Activated gamma-delta T cell treated with anti-CD3 and anti-CD28 coated beads, Interleukin-2, amount 50 U/mL, for 16 hours (primary cell): ENCODE data around the gene RPEL1.
"Not testable (repeated sequence)": the region's sequence is repeated elsewhere in the genome, so short reads cannot be mapped to it uniquely, and the experiment has no call there.

Source experiments
- DNase-seq: peaks from one replicate; pipeline ENCODE4 v3.0.0-alpha.2; 2020; ENCODE audit warnings: low read depth

RPEL1 gene

GRCh38 chr10:103245587-103245986 is at the start of gene RPEL1:
TSS of gene RPEL1 (plus strand) at chr10:103245887. CDS start at chr10:103245997, 110 bp downstream.
- DNase-seq = not testable (repeated sequence)

- DNase-seq = no peak
These were observed 49.2 kb upstream of the RPEL1 start for GRCh38 chr10:103196516-103196915.

GRCh38 chr10:103197174-103197573 is 48.5 kb upstream of the RPEL1 start:
- DNase-seq = no peak

- DNase-seq = no peak
These were observed 47.8 kb upstream of the RPEL1 start for GRCh38 chr10:103197903-103198302.

GRCh38 chr10:103198648-103199047 is 47.0 kb upstream of the RPEL1 start:
- DNase-seq = no peak

- DNase-seq = no peak
These were observed 46.2 kb upstream of the RPEL1 start for GRCh38 chr10:103199488-103199887.

- no peak for DNase-seq
These were observed 43.4 kb upstream of the RPEL1 start for GRCh38 chr10:103202319-103202718.

GRCh38 chr10:103203466-103203865 is 42.2 kb upstream of the RPEL1 start:
- DNase-seq = no peak

GRCh38 chr10:103204353-103205255 is 41.1 kb upstream of the RPEL1 start:
- DNase-seq = no peak

- not testable (repeated sequence) for DNase-seq
These were observed 40.3 kb upstream of the RPEL1 start for GRCh38 chr10:103205401-103205800.

GRCh38 chr10:103206715-103207114 is 39.0 kb upstream of the RPEL1 start:
- DNase-seq = not testable (repeated sequence)

- no peak for DNase-seq
These were observed 38.5 kb upstream of the RPEL1 start for GRCh38 chr10:103207141-103207540.

GRCh38 chr10:103207643-103208042 is 38.0 kb upstream of the RPEL1 start:
- DNase-seq = not testable (repeated sequence)

GRCh38 chr10:103210262-103210661 is 35.4 kb upstream of the RPEL1 start:
- DNase-seq = not testable (repeated sequence)

- no peak for DNase-seq
These were observed 30.1 kb upstream of the RPEL1 start for GRCh38 chr10:103215601-103216000.

- DNase-seq = not testable (repeated sequence)
These were observed 29.3 kb upstream of the RPEL1 start for GRCh38 chr10:103216362-103216761.

- DNase-seq = no peak
These were observed 21.6 kb upstream of the RPEL1 start for GRCh38 chr10:103224133-103224532.

GRCh38 chr10:103224721-103225120 is 21.0 kb upstream of the RPEL1 start:
- not testable (repeated sequence) for DNase-seq

- DNase-seq = no peak
These were observed 19.7 kb upstream of the RPEL1 start for GRCh38 chr10:103225939-103226338.

GRCh38 chr10:103227416-103227815 is 18.3 kb upstream of the RPEL1 start:
- DNase-seq = no peak

- DNase-seq = no peak
These were observed 14.6 kb upstream of the RPEL1 start for GRCh38 chr10:103231047-103231551.

- DNase-seq = no peak
These were observed 13.5 kb upstream of the RPEL1 start for GRCh38 chr10:103232131-103232673.
